ENCODE measurements around the gene PLPPR5.
"Not testable (repeated sequence)": the region's sequence is repeated elsewhere in the genome, so short reads cannot be mapped to it uniquely, and the experiment has no call there.

The PLPPR5 gene
- 0 to 2.1 (median 0) reads per million in 17 experiments for total RNA-seq

DNA sequence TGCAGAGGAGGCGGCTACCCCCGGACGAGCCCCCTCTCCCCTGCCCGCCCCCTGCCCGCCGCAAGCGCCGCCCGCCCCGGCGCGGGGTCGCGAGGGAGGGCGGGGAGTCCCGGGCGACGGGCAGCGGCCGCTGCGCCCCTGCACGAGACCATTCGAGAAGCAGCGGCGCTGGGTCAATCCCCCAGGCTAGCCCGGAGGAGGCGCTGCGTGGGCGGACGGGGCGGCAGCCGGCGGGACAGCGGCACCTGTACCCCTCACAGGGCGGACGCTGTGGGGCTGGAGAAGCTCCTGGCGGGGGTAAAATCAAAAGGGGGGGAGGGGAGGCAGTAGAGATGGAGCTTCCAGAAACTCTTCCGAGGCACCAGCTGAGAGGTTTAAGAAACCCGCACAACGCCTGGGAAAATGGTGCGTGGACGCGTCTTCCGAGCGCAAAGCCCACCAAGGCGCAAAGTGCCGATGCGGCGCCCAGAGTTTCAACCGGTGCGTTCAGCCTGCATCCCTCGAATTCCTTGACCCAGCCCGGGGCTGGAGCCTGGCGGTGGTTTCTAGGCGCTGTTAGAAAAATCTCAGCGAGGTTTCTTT, at the start of gene PLPPR5:
TSS of gene PLPPR5 (minus strand) at position 1 of the 582 bp plus-strand sequence. CDS start 190 bp downstream, outside the sequence.
- DNase-seq, result no peak

GRCh38 chr1:99051611-99052283, 47.1 kb upstream of the PLPPR5 start:
- DNase-seq, result no peak

- no peak for DNase-seq
These were observed 45.1 kb upstream of the PLPPR5 start for GRCh38 chr1:99049745-99050144.

GRCh38 chr1:99036746-99037145, 32.1 kb upstream of the PLPPR5 start:
- not testable (repeated sequence) for DNase-seq

DNA sequence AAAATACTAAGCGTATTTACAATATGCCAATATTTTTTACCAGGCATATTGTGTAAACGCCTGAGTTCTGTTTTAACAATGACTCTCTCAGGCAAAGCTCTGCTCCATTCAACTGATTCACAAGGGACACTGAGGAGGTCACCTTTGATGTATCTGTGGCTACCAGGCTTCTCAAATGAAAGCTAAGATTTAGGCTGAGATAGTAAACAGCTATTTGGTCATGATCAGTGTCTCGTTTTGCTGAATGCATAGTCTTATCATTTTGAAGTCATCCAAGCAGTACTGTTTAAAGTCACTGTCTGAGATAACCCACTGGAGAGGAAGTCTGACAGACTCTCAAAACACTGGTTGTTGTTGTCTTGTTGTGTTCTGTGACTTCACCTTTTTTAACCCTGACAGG, 13.7 kb upstream of the PLPPR5 start:
- DNase-seq, result no peak

- DNase-seq, result no peak
These were observed 13.0 kb upstream of the PLPPR5 start for GRCh38 chr1:99017655-99018054.

- no peak for DNase-seq
These were observed 6.0 kb upstream of the PLPPR5 start for GRCh38 chr1:99010679-99011078.

DNA sequence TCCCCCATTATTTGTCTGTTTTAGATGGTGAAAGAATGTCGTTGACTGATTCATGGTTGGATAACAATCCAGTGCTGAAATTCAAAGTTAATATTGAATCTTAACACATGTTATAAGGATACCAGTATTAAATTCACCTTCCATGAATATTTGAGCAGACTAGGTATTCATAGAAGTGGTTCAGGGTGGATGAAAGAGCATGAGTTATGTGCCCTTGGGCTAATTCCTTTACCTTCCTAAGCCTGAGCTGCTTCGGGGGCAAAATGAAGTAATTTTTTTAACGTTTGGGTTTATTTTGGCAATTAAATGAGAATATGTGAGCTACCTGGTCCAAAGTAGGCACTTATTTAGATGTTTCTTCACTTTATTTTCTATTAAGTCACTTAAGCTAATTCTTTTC, 2.7 kb upstream of the PLPPR5 start:
- no peak for DNase-seq

DNA sequence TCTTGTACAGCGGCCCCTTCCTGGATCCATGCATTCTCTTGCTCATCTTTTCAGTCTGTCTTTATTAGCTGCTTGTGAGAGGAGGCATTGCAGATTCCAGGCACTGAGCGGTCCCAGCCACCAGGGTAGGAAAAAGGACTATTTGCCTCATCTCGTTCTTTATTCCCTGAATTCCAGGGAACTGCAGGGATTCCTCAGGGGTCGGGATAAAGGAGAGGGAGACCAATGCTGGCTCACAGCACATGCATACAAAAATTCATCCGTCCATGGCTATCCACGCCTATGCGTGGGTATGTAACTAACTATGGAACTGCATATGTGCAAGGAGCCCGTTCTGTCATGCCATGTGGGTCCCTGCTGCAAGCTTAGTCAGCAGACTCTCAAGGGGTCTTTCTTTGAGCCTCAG, 879 bp upstream of the PLPPR5 start:
- no peak for DNase-seq

- DNase-seq, result no peak
These were observed 304 bp downstream of the PLPPR5 start for GRCh38 chr1:99004254-99004860.

- DNase-seq, result no peak
These were observed 944 bp downstream of the PLPPR5 start for GRCh38 chr1:99003581-99004253.

DNA sequence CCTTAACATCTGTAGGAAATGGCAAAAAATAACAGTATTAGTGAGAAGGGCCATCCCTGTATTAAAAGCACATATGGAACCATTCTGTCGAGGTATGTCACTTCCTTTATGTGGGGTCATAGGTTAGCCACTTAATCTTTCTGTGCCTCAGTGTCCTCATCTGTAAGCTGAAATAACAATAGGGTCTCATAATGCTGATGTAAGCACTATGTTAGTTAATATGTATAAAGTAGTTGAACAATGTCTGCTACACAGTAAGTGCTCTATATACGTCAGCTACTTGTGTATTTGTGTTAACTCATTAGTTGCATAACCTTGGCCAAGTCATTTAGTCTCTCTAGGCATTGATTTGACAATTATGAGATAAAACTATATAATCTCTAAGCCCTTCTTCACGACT, 11.8 kb downstream of the PLPPR5 start:
- DNase-seq, result no peak

- no peak for DNase-seq
These were observed 13.3 kb downstream of the PLPPR5 start for GRCh38 chr1:98991127-98992012.

DNA sequence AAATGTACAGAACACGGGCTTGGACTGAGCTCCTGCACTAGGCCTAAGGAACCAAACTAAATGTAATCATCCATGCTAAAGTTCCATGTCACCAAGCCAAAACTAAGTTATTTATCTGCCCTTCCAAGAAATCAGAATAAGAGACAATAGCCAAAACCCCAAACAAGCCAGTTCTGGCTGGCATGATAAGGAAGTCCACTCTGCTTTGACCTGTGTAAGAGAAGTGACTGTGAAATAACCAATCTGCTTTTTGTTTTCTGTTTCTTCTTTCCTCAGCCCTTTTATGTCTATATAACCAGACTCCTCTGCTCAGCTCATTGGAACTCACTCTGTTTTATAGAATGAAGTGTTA, 15.1 kb downstream of the PLPPR5 start:
- DNase-seq, result no peak

DNA sequence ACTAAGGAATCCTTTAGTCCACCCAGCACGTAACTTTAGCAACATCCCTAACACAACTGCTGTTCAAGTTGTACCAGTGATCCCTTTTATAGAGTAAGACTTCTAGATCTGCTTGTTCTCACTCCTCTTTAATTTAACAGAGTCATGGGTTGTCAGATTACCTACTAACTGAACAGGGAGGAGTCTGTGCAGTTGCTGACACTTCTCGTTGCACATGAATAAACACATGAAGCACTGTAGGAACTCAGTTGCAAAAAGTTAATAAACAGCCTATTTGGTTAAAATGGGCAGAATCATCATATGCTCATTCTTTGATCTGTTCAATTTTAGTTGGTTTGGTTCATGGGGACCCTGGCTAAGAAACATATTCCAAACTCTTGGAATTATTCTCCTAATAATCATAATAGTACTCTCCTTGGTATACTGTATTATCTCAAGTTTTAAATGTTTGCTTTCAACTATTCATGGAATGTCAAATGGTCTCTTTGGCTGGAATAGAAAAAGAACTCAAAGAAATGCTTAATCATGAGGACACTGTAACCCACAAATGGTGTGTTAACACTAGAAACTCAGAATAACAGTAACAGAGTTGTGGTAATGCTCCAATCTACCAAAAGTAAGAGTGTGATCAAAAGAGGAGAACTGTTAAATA, 15.6 kb downstream of the PLPPR5 start:
- DNase-seq, result no peak

DNA sequence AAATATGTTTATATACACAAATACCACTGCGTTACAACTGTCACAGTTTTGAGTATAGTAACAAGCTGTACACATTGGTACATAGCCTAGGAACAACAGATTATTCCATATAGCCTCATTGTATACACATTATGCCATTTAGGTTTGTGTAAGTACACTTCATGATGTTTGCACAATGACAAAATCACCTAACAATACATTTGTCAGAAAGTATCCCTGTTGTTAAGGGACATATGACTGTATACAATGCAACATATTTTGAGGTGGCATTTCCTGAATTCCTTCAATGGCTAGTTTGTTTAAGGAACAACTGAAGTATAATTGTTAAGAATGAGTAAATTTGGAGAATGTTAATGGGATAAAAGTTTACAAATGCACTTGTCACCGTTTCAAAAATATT, 19.0 kb downstream of the PLPPR5 start:
- DNase-seq, result no peak

DNA sequence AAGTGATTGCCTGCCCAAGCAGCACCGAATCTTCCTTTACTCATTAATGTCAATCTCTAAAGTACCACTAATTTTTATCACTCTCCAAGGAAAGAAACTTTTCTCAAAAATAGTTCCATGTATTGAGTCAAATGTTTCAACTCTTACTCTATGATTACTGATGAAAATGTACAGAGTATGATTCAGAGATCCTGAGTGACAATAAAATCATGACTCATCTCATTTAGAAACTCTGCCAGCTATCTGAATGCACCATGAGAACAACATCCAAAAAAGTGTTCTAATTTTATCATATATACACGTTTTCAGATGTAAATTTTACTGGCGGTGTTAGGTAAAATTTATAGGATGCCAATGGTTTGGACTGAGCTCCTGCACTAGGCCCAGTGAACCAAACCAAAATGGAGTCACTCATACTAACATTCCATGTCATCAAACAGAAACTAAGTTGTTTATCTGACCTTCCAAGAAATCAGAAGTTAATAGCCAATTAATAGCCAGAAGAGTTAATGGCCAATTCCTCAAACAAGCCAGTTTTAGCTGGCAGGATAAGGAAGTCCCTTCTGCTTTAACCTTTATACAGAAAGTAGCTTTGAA, 22.6 kb downstream of the PLPPR5 start:
- no peak for DNase-seq

- no peak for DNase-seq
These were observed 25.2 kb downstream of the PLPPR5 start for GRCh38 chr1:98979463-98979862.

DNA sequence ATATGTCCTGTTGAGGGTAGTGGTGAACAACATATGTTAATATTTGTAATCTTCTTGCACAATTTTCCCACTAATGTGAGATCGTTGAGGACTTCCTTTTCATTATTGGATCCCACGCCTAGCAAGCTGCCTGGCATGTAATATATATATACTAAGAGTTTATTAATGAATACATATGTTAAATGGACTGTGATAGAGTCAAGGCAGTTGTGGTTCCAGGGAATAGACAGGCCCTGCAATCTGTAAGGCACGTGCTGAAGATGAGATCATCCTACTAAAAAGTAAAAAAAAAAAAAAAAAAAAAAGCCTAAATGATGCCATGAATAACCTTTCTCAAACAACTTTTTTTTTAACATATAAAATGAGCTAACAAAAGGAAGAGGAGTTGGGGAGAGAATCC, 28.9 kb downstream of the PLPPR5 start:
- no peak for DNase-seq

GRCh38 chr1:98975113-98975512, 29.5 kb downstream of the PLPPR5 start:
- no peak for DNase-seq

- DNase-seq, result no peak
These were observed 34.7 kb downstream of the PLPPR5 start for GRCh38 chr1:98969798-98970490.

All from suppressor macrophage (primary cell).